Measurements from ENCODE around the gene CCDC152. TPM values are rescaled to one million over a fixed set of nuclear protein-coding genes. Genes with fewer than 3 reads are reported as not detected.

CCDC152 gene
- total and polyA plus RNA-seq, 2 of the 13 experiments (the other 11 are each of a cell fraction or from before 2014, with no cell fraction given), result 0.20 to 0.36 TPM

- TF ChIP-seq HNF1A (IDR thresholded peaks at IDR 0.05; ENCODE audit: low read depth), result peak; percentile 87; the same call in 1 of the 2 replicates
- TF ChIP-seq HNF1A (CRISPR knock-in tag; IDR thresholded peaks at IDR 0.05; ENCODE audit: borderline replicate concordance), result peak; percentile 92; the same call in 1 of the 2 replicates
- peak; percentile 92 for TF ChIP-seq GATAD2A (CRISPR knock-in tag; IDR thresholded peaks at IDR 0.05)
- TF ChIP-seq RBFOX2 (IDR thresholded peaks at IDR 0.05; ENCODE audit: low read depth, low read length), result 0 out of 2 replicates have a peak, but pooled peaks have one; percentile 20
- TF ChIP-seq ZFP37 (CRISPR knock-in tag; IDR thresholded peaks at IDR 0.05; ENCODE audit: borderline replicate concordance), result 0 out of 2 replicates have a peak, but pooled peaks have one; percentile 11
- 0 out of 2 replicates have a peak, but pooled peaks have one; percentile 29 for TF ChIP-seq ZNF431 (CRISPR knock-in tag; IDR thresholded peaks at IDR 0.05; ENCODE audit: borderline replicate concordance, low read depth)
- TF ChIP-seq ATF2 (CRISPR knock-in tag; IDR thresholded peaks at IDR 0.05), result peak; percentile 71
- TF ChIP-seq SNRNP70 (IDR thresholded peaks at IDR 0.05; ENCODE audit: low read depth, low read length), result no peak
- TF ChIP-seq ZSCAN12 (CRISPR knock-in tag; IDR thresholded peaks at IDR 0.05), result 0 out of 2 replicates have a peak, but pooled peaks have one; percentile 28
- TF ChIP-seq ZNF451 (CRISPR knock-in tag; IDR thresholded peaks at IDR 0.05), result no peak
- peak; percentile 58; the same call in 1 of the 2 replicates for TF ChIP-seq NFKBIZ (CRISPR knock-in tag; IDR thresholded peaks at IDR 0.05)
- no peak for TF ChIP-seq TSC22D2 (CRISPR knock-in tag; IDR thresholded peaks at IDR 0.05; ENCODE audit: borderline replicate concordance)
- no peak for TF ChIP-seq NFE2L1 (CRISPR knock-in tag; IDR thresholded peaks at IDR 0.05; ENCODE audit: borderline replicate concordance)
- peak; percentile 75; the same call in 1 of the 2 replicates for TF ChIP-seq ZBTB49 (CRISPR knock-in tag; IDR thresholded peaks at IDR 0.05; ENCODE audit: borderline replicate concordance)
- peak; percentile 37; the same call in 1 of the 2 replicates for TF ChIP-seq POGZ (CRISPR knock-in tag; IDR thresholded peaks at IDR 0.05)
- TF ChIP-seq YY1 (IDR thresholded peaks at IDR 0.05; ENCODE audit: insufficient read depth, insufficient replicate concordance, low read depth, low read length), result peak; percentile 16
These were observed 67.8 kb downstream of the CCDC152 start (continued) for GRCh38 chr5:42824347-42824976.

Measured in HepG2 (cell line).